Fibroblast of pulmonary artery (primary cell): ENCODE measurements around the gene PLEKHA4.
"Not testable (repeated sequence)": the region's sequence is repeated elsewhere in the genome, so short reads cannot be mapped to it uniquely, and the experiment has no call there.

Source experiments
- DNase-seq: peaks from one replicate; pipeline ENCODE4 v3.0.0-alpha.2; 2010; ENCODE audit warnings: low read depth
- H3K4me3 ChIP-seq: replicated peaks from 2 replicates; pipeline ENCODE4 v1.5.1; 2011; ENCODE audit warnings: low read depth, mild to moderate bottlenecking, control low read depth, low read length, moderate library complexity
- CTCF ChIP-seq: IDR thresholded peaks from 2 replicates; pipeline ENCODE4 v1.5.1; 2011; ENCODE audit warnings: mild to moderate bottlenecking, control low read depth, low read length, inconsistent platforms; ENCODE audit errors: missing control alignments

The PLEKHA4 gene

DNA sequence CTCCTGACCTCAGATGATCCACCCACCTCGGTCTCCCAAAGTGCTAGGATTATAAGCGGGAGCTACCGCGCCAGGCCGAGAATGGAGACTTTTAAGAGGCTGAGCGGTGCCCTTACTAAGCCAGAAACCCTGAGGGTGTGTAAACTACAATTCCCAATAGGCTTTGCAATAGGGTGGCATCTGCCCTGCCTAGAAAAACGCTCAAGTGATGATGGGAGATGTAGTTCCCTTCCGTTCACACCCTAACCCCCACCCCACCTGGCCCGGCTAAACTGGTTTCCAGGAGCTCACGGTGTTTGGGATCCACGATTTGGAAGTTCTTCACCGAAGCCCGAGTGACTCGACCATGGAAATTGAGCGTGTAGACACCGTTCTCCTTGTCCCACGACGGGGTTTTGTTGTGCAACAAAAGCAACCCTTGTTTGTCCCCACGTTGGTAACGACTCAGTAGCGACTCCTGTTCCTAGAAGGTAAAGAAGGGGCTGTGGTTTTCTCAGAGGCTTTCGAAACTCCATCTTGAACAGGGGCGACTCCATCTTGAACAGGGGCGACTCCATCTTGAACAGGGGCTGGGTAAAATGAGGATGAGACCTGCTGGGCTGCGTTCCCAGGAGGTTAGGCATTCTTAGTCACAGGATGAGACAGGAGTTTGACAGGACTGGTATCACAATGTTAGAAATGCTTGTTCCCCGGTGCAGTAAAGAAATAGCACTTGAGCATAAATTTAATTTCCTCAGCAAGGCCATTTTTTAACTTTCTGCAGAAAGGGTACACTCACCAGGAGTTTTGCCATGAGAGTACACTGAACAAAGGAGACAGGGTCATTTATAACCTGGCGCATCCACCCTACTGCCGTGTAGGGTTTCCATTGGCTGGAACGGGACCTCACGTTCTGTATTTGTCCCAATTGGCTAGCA is 13.6 kb upstream of the PLEKHA4 start:
- DNase-seq, result no peak
- no peak overlapping the region for H3K4me3 ChIP-seq
- no peak for TF ChIP-seq CTCF

GRCh38 chr19:48879696-48880095 is 11.3 kb upstream of the PLEKHA4 start:
- DNase-seq, H3K4me3 ChIP-seq: not testable (repeated sequence)

- no peak for TF ChIP-seq CTCF
- no peak for DNase-seq
- H3K4me3 ChIP-seq, result no peak overlapping the region
Observed at GRCh38 chr19:48879025-48879637, 10.7 kb upstream of the PLEKHA4 start.

DNA sequence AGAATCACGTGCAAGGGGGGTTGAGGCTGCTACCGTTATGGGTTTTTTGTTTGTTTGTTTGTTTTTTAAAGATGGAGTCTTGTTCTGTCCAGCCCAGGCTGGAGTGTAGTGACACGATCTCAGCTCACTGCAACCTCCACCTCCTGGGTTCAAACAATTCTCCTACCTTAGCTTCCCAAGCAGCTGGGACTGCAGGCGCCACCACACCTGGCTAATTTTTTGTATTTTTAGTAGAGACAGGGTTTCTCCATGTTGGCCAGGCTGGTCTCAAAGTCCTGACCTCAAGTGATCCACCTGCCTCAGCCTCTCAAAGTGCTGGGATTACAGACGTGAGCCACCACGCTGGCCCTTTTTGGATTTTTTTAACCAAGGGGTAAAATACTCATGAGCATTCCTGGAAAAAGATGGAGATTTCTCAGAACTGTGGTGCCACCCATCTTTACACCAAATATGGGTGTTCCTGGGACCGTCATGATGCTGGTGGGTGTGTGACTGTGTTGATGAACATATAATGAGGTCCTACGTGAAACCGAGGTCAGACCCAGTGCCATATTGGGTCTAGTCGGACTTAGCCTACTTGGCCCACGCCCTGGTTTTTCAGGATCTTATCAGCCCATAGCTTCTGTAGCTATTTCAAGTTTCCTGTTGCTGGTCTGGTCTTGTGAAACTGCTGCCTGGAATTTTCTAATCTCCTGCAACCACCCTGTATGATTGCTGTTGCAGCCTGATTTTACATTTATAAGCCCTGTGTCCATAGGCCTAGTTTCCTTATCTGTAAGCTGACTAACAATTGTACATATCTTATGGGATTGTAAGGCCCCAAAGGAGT is 10.0 kb upstream of the PLEKHA4 start:
- DNase-seq, result peak; percentile 95
- no peak overlapping the region for H3K4me3 ChIP-seq
- no peak for TF ChIP-seq CTCF

DNA sequence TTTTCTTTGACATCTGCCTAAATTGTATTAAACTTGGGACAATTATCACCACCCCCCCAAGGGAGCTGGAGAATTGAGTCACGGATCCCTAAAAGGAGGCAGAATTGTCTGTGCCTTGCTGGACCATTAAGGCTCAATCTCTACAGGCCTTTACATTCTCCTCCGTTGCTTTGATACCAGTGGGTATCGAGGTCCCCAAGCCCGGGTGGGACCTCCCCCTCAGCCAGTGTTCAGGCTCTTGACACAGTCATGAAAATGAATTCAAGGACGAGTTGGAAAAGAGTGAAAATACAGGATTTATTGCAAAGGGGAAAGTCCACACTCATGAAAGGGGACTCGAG is 9.4 kb upstream of the PLEKHA4 start:
- no peak for TF ChIP-seq CTCF
- H3K4me3 ChIP-seq, result no peak overlapping the region

DNA sequence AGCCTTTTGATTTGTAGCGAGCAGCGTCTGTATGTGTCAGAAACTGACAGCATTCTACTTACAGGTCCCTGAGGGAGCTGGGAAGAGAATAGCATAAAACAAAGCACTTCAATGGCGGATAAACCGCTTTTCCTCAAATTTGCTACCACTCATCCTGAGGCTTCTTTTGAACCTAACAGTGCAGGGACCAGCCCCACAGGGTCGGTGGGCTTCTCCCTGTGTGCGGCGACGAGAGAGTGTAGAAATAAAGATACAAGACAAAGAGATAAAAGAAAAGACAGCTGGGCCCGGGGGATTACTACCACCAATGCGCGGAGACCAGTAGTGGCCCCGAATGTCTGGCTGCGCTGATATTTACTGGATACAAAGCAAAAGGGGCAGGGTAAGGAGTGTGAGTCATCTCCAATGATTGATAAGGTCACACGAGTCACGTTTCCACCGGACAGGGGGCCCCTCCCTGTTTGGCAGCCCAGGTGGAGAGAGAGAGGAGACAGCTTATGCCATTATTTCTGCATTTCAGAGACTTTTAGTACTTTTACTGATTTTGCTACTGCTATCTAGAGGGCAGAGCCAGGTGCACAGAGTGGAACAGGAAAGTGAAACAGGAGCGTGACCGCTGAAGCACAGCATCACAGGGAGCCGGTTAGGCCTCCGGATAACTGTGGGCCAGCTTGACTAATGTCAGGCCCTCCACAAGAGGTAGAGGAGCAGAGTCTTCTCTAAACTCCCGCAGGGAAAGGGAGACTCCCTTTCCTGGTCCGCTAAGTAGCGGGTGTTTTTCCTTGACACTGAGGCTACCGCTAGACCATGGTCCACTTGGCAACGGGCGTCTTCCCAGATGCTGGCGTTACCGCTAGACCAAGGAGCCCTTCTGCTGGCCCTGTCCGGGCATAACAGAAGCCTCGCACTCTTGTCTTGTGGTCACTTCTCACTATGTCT is 7.9 kb upstream of the PLEKHA4 start:
- peak overlapping the region; percentile 92 for H3K4me3 ChIP-seq
- DNase-seq, result peak; percentile 47

More for the DNA sequence above, 9.4 kb upstream of the PLEKHA4 start:
- DNase-seq, result no peak

DNA sequence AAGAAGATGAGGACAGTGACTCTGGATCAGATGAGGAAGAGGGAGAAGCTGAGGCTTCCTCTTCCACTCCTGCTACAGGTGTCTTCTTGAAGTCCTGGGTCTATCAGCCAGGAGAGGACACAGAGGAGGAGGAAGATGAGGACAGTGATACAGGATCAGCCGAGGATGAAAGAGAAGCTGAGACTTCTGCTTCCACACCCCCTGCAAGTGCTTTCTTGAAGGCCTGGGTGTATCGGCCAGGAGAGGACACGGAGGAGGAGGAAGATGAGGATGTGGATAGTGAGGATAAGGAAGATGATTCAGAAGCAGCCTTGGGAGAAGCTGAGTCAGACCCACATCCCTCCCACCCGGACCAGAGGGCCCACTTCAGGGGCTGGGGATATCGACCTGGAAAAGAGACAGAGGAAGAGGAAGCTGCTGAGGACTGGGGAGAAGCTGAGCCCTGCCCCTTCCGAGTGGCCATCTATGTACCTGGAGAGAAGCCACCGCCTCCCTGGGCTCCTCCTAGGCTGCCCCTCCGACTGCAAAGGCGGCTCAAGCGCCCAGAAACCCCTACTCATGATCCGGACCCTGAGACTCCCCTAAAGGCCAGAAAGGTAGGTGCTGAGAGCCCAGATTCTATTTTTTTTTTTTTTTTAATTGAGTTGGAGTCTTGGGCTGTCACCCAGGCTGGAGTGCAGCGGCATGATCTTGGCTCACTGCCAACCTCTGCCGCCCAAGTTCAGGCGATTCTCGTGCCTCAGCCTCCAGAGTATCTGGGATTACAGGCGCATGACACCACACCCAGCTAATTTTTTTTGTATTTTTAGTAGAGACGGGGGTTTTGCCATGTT is 6.1 kb upstream of the PLEKHA4 start:
- H3K4me3 ChIP-seq, result peak overlapping the region; percentile 92
- peak; percentile 63 for DNase-seq
- TF ChIP-seq CTCF, result no peak
